ENCODE measurements around the gene CD80. TPM values are rescaled to one million over a fixed set of nuclear protein-coding genes. Genes with fewer than 3 reads are reported as not detected.

CD80 gene
- total RNA-seq, 3 donors from 2014 or later (not counting 1 experiment from before 2014, with no cell fraction given) = 0.40 to 1.1 TPM; not detected in 1

GRCh38 chr3:119562307-119562961 is 3.0 kb upstream of the CD80 start:
- peak; percentile 75 to 83 (median 77) for ATAC-seq
- intact Hi-C loops (cut with micrococcal nuclease) = no loop called here

GRCh38 chr3:119560160-119560559 is 746 bp upstream of the CD80 start:
- Mint-ChIP-seq H3K27ac (no peak overlapping the region), H3K4me1 (peaks cover 5 to 6% of the 10 kb centered on the region in 2 donors), H3K27me3 (ENCODE audit: low read depth in 2 of 2) (peaks cover 0 to 6% of the 10 kb centered on the region in 2 donors), H3K36me3 (no peaks in the 10 kb centered on the region), H3K4me3 (no peak overlapping the region), H3K9me3 (no peaks in the 10 kb centered on the region)
- H3K9me3 ChIP-seq (ENCODE audit: control insufficient read depth, insufficient read depth, low read length) = no peaks in the 10 kb centered on the region
- H3K27ac ChIP-seq (ENCODE audit: low read length) = peak overlapping the region; percentile 31
- DNase-seq = no peak
- no peaks in the 10 kb centered on the region for H3K27me3 ChIP-seq (ENCODE audit: control insufficient read depth, insufficient read depth, low read length)
- 81% methylated on average over 4 of the region's 5 CpGs for WGBS (ENCODE audit: insufficient coverage)
- no peak for TF ChIP-seq CTCF (IDR thresholded peaks at IDR 0.05)
- H3K4me3 ChIP-seq (ENCODE audit: low read length) = no peak overlapping the region
- H3K4me1 ChIP-seq (ENCODE audit: control insufficient read depth, insufficient read depth, low read length) = peaks cover 19% of the 10 kb centered on the region
- no peak for ATAC-seq
- intact Hi-C loops (cut with micrococcal nuclease) = no loop called here
- no peaks in the 10 kb centered on the region for H3K36me3 ChIP-seq (ENCODE audit: control insufficient read depth, insufficient read depth, low read length)

More at GRCh38 chr3:119562307-119562961, 3.0 kb upstream of the CD80 start:
- Mint-ChIP-seq H3K27me3 (ENCODE audit: low read depth in 2 of 2) (peaks cover under 1 to 11% of the 10 kb centered on the region in 2 donors), H3K4me3 (no peak overlapping the region), H3K9me3 (no peaks in the 10 kb centered on the region), H3K4me1 (peaks cover 5 to 6% of the 10 kb centered on the region in 2 donors), H3K36me3 (no peaks in the 10 kb centered on the region), H3K27ac (peak overlapping the region in 1 of 2 donors; percentile 84)
- no peaks in the 10 kb centered on the region for H3K27me3 ChIP-seq (ENCODE audit: control insufficient read depth, insufficient read depth, low read length)
- DNase-seq = peak; percentile 24 to 75
- no peak overlapping the region for H3K4me3 ChIP-seq (ENCODE audit: low read length)
- H3K36me3 ChIP-seq (ENCODE audit: control insufficient read depth, insufficient read depth, low read length) = no peaks in the 10 kb centered on the region
- peaks cover 16% of the 10 kb centered on the region for H3K4me1 ChIP-seq (ENCODE audit: control insufficient read depth, insufficient read depth, low read length)
- no peaks in the 10 kb centered on the region for H3K9me3 ChIP-seq (ENCODE audit: control insufficient read depth, insufficient read depth, low read length)
- peak overlapping the region; percentile 74 for H3K27ac ChIP-seq (ENCODE audit: low read length)
- TF ChIP-seq CTCF (IDR thresholded peaks at IDR 0.05) = no peak
- 27% methylated on average over 6 of the region's 6 CpGs for WGBS (ENCODE audit: insufficient coverage)

- no peak overlapping the region for H3K4me3 Mint-ChIP-seq
Observed at GRCh38 chr3:119558626-119559317, 642 bp downstream of the CD80 start.

More at GRCh38 chr3:119558626-119559317, 642 bp downstream of the CD80 start:
- Histone ChIP-seq H3K36me3 (ENCODE audit: control insufficient read depth, insufficient read depth, low read length) (no peaks in the 10 kb centered on the region), H3K27ac (ENCODE audit: low read length) (peak overlapping the region; percentile 23), H3K4me3 (ENCODE audit: low read length) (peak overlapping the region; percentile 19), H3K4me1 (ENCODE audit: control insufficient read depth, insufficient read depth, low read length) (peaks cover 19% of the 10 kb centered on the region), H3K27me3 (ENCODE audit: control insufficient read depth, insufficient read depth, low read length) (no peaks in the 10 kb centered on the region), H3K9me3 (ENCODE audit: control insufficient read depth, insufficient read depth, low read length) (no peaks in the 10 kb centered on the region)
- TF ChIP-seq CTCF (IDR thresholded peaks at IDR 0.05) = no peak
- DNase-seq (no peak), ATAC-seq (no peak)
- 84% methylated on average over 8 of the region's 9 CpGs for WGBS (ENCODE audit: insufficient coverage)
- Mint-ChIP-seq H3K4me1 (peaks cover 5 to 6% of the 10 kb centered on the region in 2 donors), H3K9me3 (no peaks in the 10 kb centered on the region), H3K27ac (no peak overlapping the region), H3K27me3 (ENCODE audit: low read depth in 2 of 2) (peaks cover 0 to 6% of the 10 kb centered on the region in 2 donors), H3K36me3 (no peaks in the 10 kb centered on the region)
- intact Hi-C loops (cut with micrococcal nuclease) = loop anchor here (1.0 kb wide), 2 partner anchors 283 to 676 kb away; no protein-coding TSS in a partner anchor
